Fibroblast of pulmonary artery (primary cell): ENCODE data around the gene MCM5.

Experiments used
- DNase-seq: peaks from one replicate; pipeline ENCODE4 v3.0.0-alpha.2; 2010; ENCODE audit warnings: low read depth
- H3K4me3 ChIP-seq: replicated peaks from 2 replicates; pipeline ENCODE4 v1.5.1; 2011; ENCODE audit warnings: low read depth, mild to moderate bottlenecking, control low read depth, low read length, moderate library complexity
- CTCF ChIP-seq: IDR thresholded peaks from 2 replicates; pipeline ENCODE4 v1.5.1; 2011; ENCODE audit warnings: mild to moderate bottlenecking, control low read depth, low read length, inconsistent platforms; ENCODE audit errors: missing control alignments

MCM5 gene

GRCh38 chr22:35413624-35414023, 13.7 kb downstream of the MCM5 start:
- H3K4me3 ChIP-seq: no peak overlapping the region
- no peak for DNase-seq
- TF ChIP-seq CTCF: no peak

- TF ChIP-seq CTCF: no peak
- no peak for DNase-seq
- H3K4me3 ChIP-seq: no peak overlapping the region
Observed at GRCh38 chr22:35417606-35418005, 17.7 kb downstream of the MCM5 start.

GRCh38 chr22:35418088-35418487, 18.1 kb downstream of the MCM5 start:
- TF ChIP-seq CTCF: no peak
- no peak overlapping the region for H3K4me3 ChIP-seq
- DNase-seq: peak; percentile 40

GRCh38 chr22:35418731-35419130, 18.8 kb downstream of the MCM5 start:
- no peak overlapping the region for H3K4me3 ChIP-seq
- TF ChIP-seq CTCF: no peak
- DNase-seq: no peak

- DNase-seq: no peak
- no peak overlapping the region for H3K4me3 ChIP-seq
- TF ChIP-seq CTCF: no peak
Observed at GRCh38 chr22:35419756-35420155, 19.8 kb downstream of the MCM5 start.

- no peak for DNase-seq
- H3K4me3 ChIP-seq: no peak overlapping the region
- TF ChIP-seq CTCF: no peak
Observed at GRCh38 chr22:35421121-35421520, 21.2 kb downstream of the MCM5 start.

- no peak overlapping the region for H3K4me3 ChIP-seq
- TF ChIP-seq CTCF: no peak
- no peak for DNase-seq
Observed at GRCh38 chr22:35422145-35422544, 22.2 kb downstream of the MCM5 start.
